Sciatic nerve (tissue), 2 donors: ENCODE results near the gene PKMYT1. TPM values are rescaled to one million over a fixed set of nuclear protein-coding genes. Genes with fewer than 3 reads are reported as not detected.

Experiments used
- ATAC-seq: fragments of 200-7000 bp; cut with Tn5 transposase; one replicate; pipeline ENCODE4 v1.9.1; 2020; ENCODE audit warnings: mild to moderate bottlenecking, moderate library complexity
- DNase-seq: peaks from one replicate; pipeline ENCODE4 v3.0.0-alpha.2; 2020; ENCODE audit warnings: low spot score
- intact Hi-C: fragments of 100-400 bp; cut with DNase I; formaldehyde crosslinking; loops from one replicate; pipeline ENCODE4 v1.14.2; 2022
- total RNA-seq: library from RNA; stranded (reverse); fragmentation: NEBNext Ultra II Directional; extraction: Animal tissue kit (Norgen Biotek cat#: 25700); gene quantifications from one replicate; pipeline ENCODE4 v1.2.1, GENCODE V29; 2021
- donor health status: DM: no; HTN: no; CAD: no.
- donor health status: DM: no; HTN: no; CAD: no.

The PKMYT1 gene
- 1.9 TPM for total RNA-seq

DNA sequence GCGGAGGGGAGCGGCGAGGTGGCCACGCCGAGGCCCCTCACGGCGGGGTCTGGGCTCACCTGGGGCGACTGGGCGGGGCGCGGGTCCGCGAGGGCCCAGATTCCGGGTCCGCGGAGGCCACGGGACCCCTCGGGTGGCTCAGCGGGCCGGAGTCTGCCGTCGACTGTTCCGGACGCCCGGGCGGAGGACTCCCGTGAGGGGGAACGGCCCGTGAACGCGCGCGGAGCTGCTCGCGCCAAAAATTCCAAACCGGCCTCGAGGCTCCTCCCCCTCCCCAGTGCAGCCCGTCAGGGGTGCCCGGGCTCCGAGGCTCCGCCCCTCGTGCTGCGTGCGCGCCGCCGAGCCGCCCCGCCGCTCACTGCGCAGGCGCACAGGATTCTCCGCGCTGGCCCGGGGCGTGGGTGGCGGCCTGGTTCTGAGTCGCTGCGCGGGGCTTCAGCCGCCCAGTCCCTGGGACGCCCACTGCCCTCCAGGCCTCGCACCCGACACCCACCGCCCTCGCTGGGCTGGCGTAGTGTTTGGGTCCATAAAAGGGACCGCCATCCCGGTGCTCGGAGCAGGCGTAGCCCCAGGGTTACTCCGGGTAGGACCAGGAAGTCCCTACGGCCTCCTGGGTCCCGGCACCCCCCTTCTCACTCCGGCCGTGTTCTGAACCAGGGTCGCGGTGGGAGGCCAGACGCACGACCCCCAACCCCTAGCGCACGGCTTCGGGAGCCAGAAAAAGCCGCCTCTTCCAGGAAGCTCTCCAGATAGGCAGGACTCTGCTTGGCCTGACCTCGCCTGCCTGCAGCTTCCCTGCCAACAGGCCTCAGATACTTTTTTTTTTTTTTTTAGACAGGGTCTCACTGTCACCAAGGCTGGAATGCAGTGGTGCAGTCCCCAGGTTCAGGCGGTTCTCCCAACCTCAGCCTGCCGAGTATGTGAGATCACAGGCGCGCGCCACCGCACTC lies at the start of gene PKMYT1:
Gene PKMYT1 (minus strand): TSS at position 220 of the 950 bp plus-strand sequence. CDS start 789 bp downstream, outside the sequence.
- DNase-seq (peak; percentile 95), ATAC-seq (peak; percentile 95)
- intact Hi-C loops = no loop called here

DNA sequence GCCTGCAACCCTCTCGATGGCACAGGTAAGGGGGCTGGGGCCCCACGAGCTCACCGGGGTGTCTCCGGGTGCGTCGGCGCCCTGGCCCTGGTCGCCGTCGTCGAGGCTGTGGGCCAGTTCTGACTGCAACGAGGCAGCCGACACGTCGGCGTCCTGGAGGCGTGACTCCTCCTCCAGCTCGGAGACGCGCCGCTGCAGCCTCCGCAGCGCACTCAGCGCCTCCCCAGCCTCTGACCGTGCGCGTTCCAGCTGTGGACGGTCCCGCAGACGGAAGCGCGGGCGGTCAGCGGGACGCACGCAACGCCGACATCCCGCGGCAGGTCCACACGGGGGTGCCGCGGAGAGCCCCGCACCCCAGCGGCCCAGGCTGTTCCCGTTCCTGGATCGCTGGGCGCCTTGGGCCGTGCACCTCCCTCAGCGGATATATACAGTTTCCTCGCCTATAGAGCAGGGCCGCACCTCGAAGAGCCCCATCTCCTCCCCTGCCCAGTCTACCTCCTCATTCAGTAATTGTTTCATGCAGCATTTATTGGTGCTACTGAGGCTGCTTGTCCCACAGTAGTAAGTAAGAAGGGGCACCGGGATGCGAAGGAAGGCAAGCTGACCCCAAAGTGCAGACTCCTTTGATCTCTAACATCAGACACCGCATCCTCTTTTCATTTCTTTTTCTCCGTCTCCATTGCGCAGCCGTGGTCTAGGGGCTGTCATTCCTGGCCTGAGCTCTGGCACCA lies 49.4 kb upstream of the PKMYT1 start:
- DNase-seq (no peak), ATAC-seq (no peak)
- intact Hi-C loops = no loop called here

DNA sequence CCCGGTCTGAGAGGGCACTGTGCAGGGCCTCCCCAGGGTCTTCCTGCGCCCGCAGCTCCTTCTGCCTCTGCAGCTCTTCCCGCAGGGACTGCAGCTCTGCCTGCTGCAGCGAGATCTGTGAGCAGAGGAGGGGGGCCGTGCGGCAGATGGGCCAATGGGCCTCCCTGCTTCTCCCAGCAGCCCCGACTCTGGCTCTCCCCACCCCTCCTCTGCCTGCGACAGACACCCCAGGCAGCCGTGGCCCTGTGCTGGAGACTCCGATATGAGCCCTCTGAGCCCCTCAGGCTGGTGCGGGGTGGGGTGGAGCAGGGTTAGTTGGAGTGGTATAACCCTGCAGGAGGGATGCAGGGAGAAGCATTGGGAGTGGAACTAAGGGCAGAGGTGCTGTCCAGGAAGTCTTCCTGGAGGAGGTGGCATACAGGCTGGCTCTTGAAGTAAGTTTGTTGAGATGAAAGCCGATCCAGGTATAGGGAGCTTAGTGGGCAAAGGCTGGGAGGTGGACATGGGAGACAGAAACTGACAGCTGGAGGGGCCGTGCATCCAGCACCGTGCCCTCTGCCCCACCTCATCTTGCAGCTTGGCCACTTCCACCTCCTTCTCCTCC lies 48.6 kb upstream of the PKMYT1 start:
- intact Hi-C loops = no loop called here
- DNase-seq (no peak), ATAC-seq (no peak)

DNA sequence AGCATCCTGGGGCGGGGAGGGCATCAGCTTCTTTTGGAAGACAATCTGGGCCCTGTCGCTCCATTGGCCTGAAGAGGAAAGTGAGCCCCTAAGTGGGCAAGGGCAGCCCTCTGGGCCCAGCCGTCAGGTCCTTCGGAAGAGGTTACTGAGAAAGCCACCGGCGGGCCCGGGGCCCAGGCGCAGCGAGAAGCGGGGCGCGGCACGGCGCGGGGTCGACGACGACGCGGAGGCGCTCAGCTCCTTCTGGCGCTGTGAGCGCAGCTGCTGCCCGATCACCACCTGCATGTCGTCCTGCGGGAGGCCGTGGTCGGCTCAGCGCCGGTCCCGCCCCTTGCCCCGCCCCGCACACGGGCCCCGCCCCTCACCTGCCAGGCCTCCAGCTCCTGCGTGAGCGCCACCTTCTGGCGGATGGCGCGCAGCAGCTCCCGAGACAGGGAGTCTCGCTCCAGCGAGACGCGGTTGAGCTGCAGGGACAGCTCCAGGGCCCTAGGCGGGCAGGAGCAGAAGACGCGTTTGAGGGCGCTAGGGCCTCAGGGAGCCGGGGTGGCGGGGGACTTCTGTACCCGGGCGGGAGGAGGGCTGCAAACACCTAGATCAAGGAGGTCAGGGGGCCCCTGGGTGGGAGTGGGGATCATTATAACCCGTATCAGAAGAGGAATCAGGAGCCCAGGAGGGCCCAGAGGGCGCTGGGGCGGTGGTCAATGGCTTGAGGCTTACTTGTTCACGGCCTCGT lies 47.9 kb upstream of the PKMYT1 start:
- DNase-seq (peak; percentile 82), ATAC-seq (no peak)
- intact Hi-C loops = no loop called here

DNA sequence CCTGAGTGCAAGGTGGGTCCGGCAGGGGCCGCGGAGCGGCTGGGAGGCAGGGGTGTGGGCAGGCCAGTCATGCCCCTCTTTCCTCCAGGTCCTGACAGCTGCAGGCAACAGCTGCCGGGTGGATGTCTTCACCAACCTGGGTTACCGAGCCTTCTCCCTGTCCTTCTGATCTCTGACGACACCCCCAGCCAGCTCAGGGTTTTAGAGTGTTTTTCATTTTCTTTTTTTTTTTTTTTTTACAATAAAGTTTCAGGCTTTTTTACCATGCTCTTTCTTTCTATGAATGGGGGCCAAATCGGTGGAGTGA lies 47.2 kb upstream of the PKMYT1 start:
- intact Hi-C loops = no loop called here
- DNase-seq (no peak), ATAC-seq (no peak)

DNA sequence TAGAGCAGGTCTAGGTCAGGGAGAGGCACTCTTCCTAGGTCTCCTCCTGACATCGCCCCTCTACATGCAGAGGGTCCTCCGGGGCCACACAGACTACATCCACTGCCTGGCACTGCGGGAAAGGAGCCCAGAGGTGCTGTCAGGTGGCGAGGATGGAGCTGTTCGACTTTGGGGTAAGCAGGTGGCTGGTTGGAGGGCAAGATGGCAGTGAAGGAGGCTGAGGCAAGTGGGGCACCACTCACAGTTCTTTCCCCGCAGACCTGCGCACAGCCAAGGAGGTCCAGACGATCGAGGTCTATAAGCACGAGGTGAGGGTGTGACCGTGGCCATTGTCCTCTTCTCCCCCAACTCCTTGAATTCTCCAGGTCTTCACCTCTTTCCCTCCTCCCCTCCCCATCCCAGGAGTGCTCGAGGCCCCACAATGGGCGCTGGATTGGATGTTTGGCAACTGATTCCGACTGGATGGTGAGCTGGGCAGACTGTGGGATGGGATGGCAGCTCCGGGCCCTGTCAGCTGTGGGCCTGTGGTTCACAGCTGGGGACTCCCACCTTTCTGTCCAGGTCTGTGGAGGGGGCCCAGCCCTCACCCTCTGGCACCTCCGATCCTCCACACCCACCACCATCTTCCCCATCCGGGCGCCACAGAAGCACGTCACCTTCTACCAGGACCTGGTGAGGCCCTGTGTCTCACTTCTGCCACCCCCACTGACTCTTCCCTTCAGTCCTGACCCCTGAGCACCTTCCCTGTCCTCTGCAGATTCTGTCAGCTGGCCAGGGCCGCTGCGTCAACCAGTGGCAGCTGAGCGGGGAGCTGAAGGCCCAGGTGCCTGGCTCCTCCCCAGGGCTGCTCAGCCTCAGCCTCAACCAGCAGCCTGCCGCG lies 46.6 kb upstream of the PKMYT1 start:
- ATAC-seq (no peak), DNase-seq (no peak)
- intact Hi-C loops = no loop called here

DNA sequence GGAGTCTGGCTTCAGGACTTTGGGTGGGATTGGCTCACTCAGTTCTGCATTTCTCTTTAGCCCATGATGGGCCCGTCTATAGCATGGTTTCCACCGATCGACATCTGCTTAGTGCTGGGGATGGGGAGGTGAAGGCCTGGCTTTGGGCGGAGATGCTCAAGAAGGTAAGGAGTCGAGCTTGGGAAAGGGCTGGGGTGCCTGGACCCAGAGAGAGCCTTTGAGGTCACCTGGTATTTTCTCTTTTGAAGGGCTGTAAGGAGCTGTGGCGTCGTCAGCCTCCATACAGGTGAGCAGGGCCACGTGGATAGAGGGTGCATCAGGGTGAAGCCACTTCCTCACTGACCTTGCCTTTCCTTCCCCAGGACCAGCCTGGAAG lies 45.7 kb upstream of the PKMYT1 start:
- intact Hi-C loops = no loop called here
- ATAC-seq = no peak
- DNase-seq = no peak

DNA sequence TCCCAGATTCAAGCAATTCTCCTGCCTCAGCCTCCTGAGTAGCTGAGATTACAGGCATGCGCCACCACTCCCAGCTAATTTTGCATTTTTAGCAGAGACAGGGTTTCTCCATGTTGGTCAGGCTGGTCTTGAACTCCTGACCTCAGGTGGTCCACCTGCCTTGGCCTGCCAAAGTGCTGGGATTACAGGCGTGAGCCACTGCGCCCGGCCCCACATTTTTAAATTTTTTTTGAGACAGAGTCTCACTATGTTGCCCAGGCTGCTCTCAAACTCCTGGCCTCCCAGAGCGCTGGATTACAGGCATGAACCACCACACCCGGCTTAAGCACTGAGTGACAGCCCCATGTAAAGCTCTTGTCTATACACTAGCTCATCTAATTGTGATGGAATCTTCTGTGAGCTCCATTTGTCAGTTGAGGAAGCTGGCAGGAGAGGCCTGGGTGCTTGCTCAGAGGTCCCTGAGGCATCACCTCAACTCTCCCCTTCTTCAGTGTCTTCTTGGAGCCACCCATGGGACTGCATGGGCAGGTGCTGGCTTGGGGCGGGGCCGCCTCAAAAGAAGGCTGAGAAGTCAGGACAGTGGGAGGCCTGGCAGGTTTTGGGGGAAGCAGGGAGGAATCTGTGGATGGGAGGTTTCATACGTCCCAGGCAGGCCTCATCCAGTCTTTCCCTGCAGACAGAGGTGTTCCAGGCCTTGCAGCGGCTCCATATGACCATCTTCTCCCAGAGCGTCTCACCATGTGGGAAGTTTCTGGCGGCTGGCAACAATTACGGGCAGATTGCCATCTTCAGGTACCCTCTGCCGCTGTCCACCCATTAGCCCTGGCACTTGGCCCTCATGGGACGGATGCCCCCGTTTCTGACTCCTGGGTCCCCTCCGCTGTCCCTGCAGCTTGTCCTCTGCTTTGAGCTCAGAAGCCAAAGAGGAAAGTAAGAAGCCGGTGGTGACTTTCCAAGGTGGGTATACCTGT lies 45.1 kb upstream of the PKMYT1 start:
- ATAC-seq = no peak
- DNase-seq = no peak
- intact Hi-C loops = no loop called here

DNA sequence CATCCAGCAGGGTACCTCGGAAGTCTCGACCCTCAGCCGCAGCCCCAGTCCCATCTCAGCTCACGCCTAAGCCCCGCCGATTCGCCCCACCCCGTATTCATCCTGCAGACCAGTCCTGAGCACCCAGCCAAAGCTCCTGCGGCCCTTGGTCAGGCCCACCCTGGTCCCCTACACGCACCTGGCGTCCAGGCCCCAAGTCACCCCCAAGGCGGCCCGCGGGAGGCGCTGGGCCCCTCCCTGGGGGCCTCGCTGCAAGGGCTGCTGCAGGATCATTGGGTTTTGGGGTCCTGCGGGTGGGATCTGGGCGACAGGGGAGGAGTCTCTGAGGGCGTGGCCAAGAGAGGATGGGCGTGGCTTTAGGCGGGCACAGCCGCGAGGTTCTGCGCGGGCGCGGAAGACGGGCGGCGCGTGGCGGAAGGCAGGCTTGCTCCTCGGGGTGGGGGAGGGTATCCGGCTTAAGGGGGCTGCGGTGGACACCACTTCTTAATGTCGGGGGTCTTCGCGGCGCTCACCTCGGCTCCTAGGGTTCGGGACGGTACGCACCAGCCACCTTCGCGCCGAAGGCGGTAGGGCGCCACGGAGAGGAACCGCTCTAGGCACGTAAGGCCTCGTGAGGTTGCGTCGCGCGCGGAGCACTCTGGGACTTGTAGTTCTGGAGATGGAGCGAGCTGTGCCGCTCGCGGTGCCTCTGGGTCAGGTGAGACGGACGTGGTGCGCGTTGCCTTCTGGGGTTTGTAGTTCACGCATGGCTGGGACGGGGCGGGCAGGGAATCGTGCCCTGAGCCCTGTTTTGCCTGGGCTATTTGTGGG lies 43.6 kb upstream of the PKMYT1 start, which contains the start of the genes HCFC1R1 and THOC6:
Gene HCFC1R1 (minus strand): TSS at position 274 of the 810 bp plus-strand sequence. CDS start 1 bp downstream, at position 273.
Gene THOC6 (plus strand): TSS at position 367 of the 810 bp plus-strand sequence. CDS start 292 bp downstream, at position 659.
- ATAC-seq = peak; percentile 90

DNA sequence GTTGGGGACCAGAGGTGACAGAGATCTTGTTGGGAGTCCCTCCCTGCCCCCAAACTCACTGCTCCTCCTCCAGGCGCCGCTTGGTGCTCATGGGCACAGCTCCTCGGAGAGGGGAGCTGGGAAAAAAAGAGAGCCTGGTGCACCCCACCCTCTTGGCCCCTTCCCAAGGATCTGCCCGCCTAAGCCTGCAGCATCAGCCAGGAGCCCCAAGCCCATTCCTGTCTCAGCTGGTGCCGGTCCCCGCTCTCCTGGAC lies 43.1 kb upstream of the PKMYT1 start:
- peak; percentile 0 for ATAC-seq
- peak; percentile 77 for DNase-seq
- intact Hi-C loops = no loop called here

More for the DNA sequence above, 43.6 kb upstream of the PKMYT1 start, which contains the start of the genes HCFC1R1 and THOC6:
- intact Hi-C loops = no loop called here
- DNase-seq = peak; percentile 98

DNA sequence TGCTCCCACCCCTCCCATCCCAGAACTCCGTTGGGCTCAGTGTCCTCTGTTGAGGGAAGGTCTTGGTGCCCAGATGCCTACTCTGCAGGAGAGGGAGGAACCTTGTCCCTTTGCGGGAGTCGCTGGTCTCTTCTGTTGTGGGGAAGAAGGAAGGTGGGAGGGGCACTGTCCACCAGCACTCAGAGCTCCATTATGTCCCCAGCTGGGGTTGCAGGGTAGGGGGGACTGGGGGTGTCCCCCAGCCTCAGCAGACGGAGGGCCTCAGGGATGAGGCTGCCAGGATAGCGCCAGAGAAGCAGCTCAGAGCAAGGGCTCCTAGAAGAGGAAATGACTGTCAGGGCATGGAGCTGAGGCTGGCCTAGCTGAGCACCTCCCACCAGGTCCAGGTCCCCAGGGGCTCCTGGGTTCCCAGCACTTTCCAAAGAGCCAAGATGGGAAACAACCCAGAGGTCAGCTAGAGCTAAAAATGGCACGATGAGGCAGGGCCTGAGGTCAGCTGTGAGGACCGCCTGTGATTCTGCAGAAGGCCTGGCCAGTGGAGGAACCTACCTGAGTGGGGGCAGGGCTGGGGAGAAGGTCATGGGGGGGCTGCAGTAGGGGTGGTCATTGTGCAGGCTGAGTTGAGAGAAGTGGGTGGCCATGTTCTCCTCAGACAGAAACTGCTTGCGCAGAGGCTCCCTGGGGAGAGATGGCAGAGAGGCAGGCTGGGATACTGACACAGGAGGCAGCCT lies 42.6 kb upstream of the PKMYT1 start:
- no peak for ATAC-seq
- no peak for DNase-seq
- intact Hi-C loops = no loop called here

DNA sequence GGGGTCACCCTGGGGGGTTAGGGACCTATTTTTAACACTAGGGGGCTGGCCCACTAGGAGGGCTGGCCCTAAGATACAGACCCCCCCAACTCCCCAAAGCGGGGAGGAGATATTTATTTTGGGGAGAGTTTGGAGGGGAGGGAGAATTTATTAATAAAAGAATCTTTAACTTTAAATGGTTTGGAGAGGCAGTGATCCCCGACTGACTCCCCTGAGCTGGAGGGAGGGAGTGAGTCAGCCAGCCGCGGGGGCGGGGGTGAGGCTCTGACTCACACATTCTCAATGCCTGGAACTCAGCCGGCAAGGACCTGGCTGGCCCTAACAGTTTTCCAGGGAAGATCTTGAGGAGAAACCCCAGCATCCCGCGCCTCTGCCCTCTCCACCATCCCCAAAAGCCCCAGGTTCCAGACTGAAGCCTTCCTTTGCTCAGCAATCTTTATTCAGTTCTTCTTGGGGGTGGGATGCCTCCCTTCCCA lies 42.0 kb upstream of the PKMYT1 start:
- intact Hi-C loops = no loop called here
- DNase-seq (peak; percentile 93), ATAC-seq (peak; percentile 79)

DNA sequence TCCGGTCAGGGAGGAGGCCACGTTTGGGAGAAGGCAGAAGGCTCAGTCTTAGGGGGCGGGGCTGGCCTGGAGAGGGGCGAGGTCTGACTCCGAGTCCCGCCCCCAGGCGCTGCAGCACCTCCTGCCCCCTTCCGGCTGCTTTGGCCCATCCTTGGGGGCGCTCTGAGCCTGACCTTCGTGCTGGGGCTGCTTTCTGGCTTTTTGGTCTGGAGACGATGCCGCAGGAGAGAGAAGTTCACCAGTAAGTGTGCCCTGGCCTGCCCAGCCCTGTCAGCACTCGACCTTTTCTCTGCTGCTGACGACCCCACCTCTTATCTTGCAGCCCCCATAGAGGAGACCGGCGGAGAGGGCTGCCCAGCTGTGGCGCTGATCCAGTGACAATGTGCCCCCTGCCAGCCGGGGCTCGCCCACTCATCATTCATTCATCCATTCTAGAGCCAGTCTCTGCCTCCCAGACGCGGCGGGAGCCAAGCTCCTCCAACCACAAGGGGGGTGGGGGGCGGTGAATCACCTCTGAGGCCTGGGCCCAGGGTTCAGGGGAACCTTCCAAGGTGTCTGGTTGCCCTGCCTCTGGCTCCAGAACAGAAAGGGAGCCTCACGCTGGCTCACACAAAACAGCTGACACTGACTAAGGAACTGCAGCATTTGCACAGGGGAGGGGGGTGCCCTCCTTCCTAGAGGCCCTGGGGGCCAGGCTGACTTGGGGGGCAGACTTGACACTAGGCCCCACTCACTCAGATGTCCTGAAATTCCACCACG lies 41.4 kb upstream of the PKMYT1 start:
- ATAC-seq (peak; percentile 44), DNase-seq (peak; percentile 88)
- intact Hi-C loops = no loop called here

DNA sequence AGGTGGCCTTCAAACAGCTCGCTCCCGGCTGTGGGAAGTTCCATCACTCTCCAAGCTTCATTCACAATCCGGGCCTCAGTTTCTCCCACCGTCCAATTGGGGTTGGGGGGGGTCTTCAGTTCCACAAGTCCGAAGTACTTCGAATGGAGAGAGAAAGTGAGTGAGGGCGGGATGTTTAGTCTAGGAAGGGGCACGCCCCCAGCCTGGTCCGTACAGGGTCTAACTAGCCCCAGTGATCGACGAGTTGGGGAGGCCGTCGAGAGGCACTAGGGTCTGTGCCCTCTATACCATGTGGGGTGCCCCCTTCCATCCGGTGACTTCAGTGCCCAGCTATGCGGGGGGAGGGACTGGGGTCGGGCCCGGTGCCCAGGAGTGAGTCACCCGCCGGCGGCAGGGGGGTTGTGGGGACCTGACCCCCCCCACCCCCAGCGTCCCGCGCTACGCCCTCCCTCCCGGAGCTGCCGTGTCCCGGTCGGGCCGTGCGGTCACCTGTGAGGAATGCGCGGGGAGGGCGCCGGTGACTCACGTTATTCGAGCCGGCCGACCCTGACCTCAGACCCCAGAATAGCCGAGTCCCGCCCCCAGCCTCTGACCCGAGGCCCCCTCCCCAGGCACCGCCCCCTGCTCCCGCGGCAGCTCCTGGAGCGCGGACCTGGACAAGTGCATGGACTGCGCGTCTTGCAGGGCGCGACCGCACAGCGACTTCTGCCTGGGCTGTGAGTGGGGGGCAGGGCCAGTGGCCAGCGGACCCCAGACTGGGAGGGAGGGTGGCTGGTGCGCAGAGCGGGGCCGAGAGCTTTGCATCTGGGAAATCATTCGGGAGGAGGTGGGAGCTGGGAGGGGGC lies 40.6 kb upstream of the PKMYT1 start:
- ATAC-seq (peak; percentile 8), DNase-seq (peak; percentile 88)
- intact Hi-C loops = no loop called here
